ENCODE data around the gene ATRNL1. TPM values are rescaled to one million over a fixed set of nuclear protein-coding genes. Genes with fewer than 3 reads are reported as not detected.
"Not testable (repeated sequence)": the region's sequence is repeated elsewhere in the genome, so short reads cannot be mapped to it uniquely, and the experiment has no call there.

ATRNL1 gene
- total RNA-seq, 2 donors from 2014 or later, result 0.63 to 1.5 TPM

GRCh38 chr10:115790220-115790619 is 697.1 kb downstream of the ATRNL1 start:
- Mint-ChIP-seq H3K27ac (no peak overlapping the region), H3K27me3 (no peaks in the 10 kb centered on the region), H3K36me3 (ENCODE audit: low read depth) (no peaks in the 10 kb centered on the region), H3K4me3 (no peak overlapping the region), H3K9me3 (peaks cover 5% of the 10 kb centered on the region), H3K4me1 (no peaks in the 10 kb centered on the region)
- ATAC-seq (replicated peaks), result no peak

- no peaks in the 10 kb centered on the region for H3K4me1 Mint-ChIP-seq
- H3K27ac Mint-ChIP-seq, result no peak overlapping the region
- H3K4me3 Mint-ChIP-seq, result no peak overlapping the region
- peaks cover 9% of the 10 kb centered on the region for H3K9me3 Mint-ChIP-seq
- no peaks in the 10 kb centered on the region for H3K27me3 Mint-ChIP-seq
- ATAC-seq (replicated peaks), result no peak
- no peaks in the 10 kb centered on the region for H3K36me3 Mint-ChIP-seq (ENCODE audit: low read depth)
Measured at GRCh38 chr10:115795964-115796363, 702.8 kb downstream of the ATRNL1 start.

- Mint-ChIP-seq H3K27me3 (no peaks in the 10 kb centered on the region), H3K27ac (no peak overlapping the region)
Measured at GRCh38 chr10:115801457-115801856, 708.3 kb downstream of the ATRNL1 start.

GRCh38 chr10:115801992-115802391 is 708.8 kb downstream of the ATRNL1 start:
- no peaks in the 10 kb centered on the region for H3K36me3 Mint-ChIP-seq (ENCODE audit: low read depth)
- no peak overlapping the region for H3K27ac Mint-ChIP-seq

More at GRCh38 chr10:115801457-115801856, 708.3 kb downstream of the ATRNL1 start:
- H3K4me3 Mint-ChIP-seq, result no peak overlapping the region
- no peak for ATAC-seq (replicated peaks)
- H3K36me3 Mint-ChIP-seq (ENCODE audit: low read depth), result no peaks in the 10 kb centered on the region
- no peaks in the 10 kb centered on the region for H3K4me1 Mint-ChIP-seq
- H3K9me3 Mint-ChIP-seq, result peaks cover 12% of the 10 kb centered on the region

GRCh38 chr10:115802911-115803310 is 709.7 kb downstream of the ATRNL1 start:
- no peaks in the 10 kb centered on the region for H3K27me3 Mint-ChIP-seq
- H3K4me3 Mint-ChIP-seq, result no peak overlapping the region
- H3K36me3 Mint-ChIP-seq (ENCODE audit: low read depth), result no peaks in the 10 kb centered on the region
- no peak for ATAC-seq (replicated peaks)
- no peaks in the 10 kb centered on the region for H3K4me1 Mint-ChIP-seq
- peaks cover 12% of the 10 kb centered on the region for H3K9me3 Mint-ChIP-seq
- no peak overlapping the region for H3K27ac Mint-ChIP-seq

More at GRCh38 chr10:115801992-115802391, 708.8 kb downstream of the ATRNL1 start:
- no peaks in the 10 kb centered on the region for H3K27me3 Mint-ChIP-seq
- H3K4me1 Mint-ChIP-seq, result no peaks in the 10 kb centered on the region
- no peak for ATAC-seq (replicated peaks)
- H3K9me3 Mint-ChIP-seq, result peaks cover 12% of the 10 kb centered on the region
- H3K4me3 Mint-ChIP-seq, result no peak overlapping the region

GRCh38 chr10:115814542-115814941 is 721.4 kb downstream of the ATRNL1 start:
- no peak overlapping the region for H3K4me3 Mint-ChIP-seq
- no peak overlapping the region for H3K27ac Mint-ChIP-seq
- no peak for ATAC-seq (replicated peaks)
- no peaks in the 10 kb centered on the region for H3K27me3 Mint-ChIP-seq
- H3K9me3 Mint-ChIP-seq, result peaks cover 5% of the 10 kb centered on the region
- no peaks in the 10 kb centered on the region for H3K36me3 Mint-ChIP-seq (ENCODE audit: low read depth)
- no peaks in the 10 kb centered on the region for H3K4me1 Mint-ChIP-seq

GRCh38 chr10:115818012-115818411 is 724.8 kb downstream of the ATRNL1 start:
- Mint-ChIP-seq H3K36me3 (ENCODE audit: low read depth) (no peaks in the 10 kb centered on the region), H3K9me3 (peaks cover 12% of the 10 kb centered on the region), H3K27ac (no peak overlapping the region), H3K4me1 (no peaks in the 10 kb centered on the region), H3K4me3 (no peak overlapping the region), H3K27me3 (no peaks in the 10 kb centered on the region)
- ATAC-seq (replicated peaks), result no peak

GRCh38 chr10:115826396-115826795 is 733.2 kb downstream of the ATRNL1 start:
- Mint-ChIP-seq H3K4me3 (no peak overlapping the region), H3K36me3 (ENCODE audit: low read depth) (no peaks in the 10 kb centered on the region), H3K9me3 (peaks cover 11% of the 10 kb centered on the region), H3K4me1 (no peaks in the 10 kb centered on the region), H3K27ac (no peak overlapping the region), H3K27me3 (no peaks in the 10 kb centered on the region)
- no peak for ATAC-seq (replicated peaks)

GRCh38 chr10:115827231-115828009 is 734.3 kb downstream of the ATRNL1 start:
- no peak for ATAC-seq (replicated peaks)
- Mint-ChIP-seq H3K4me3 (no peak overlapping the region), H3K27me3 (no peaks in the 10 kb centered on the region), H3K4me1 (no peaks in the 10 kb centered on the region), H3K9me3 (peaks cover 3% of the 10 kb centered on the region), H3K27ac (no peak overlapping the region), H3K36me3 (ENCODE audit: low read depth) (no peaks in the 10 kb centered on the region)

GRCh38 chr10:115828182-115828581 is 735.0 kb downstream of the ATRNL1 start:
- H3K27me3 Mint-ChIP-seq; ATAC-seq (replicated peaks); H3K4me3 Mint-ChIP-seq; H3K36me3 Mint-ChIP-seq (ENCODE audit: low read depth); H3K27ac Mint-ChIP-seq; H3K4me1 Mint-ChIP-seq; H3K9me3 Mint-ChIP-seq: not testable (repeated sequence)

GRCh38 chr10:115829521-115830205 is 736.5 kb downstream of the ATRNL1 start:
- no peak overlapping the region for H3K4me3 Mint-ChIP-seq

GRCh38 chr10:115830265-115830970 is 737.3 kb downstream of the ATRNL1 start:
- Mint-ChIP-seq H3K4me3 (no peak overlapping the region), H3K27ac (no peak overlapping the region), H3K27me3 (no peaks in the 10 kb centered on the region), H3K36me3 (ENCODE audit: low read depth) (no peaks in the 10 kb centered on the region), H3K9me3 (peaks cover 4% of the 10 kb centered on the region), H3K4me1 (no peaks in the 10 kb centered on the region)
- no peak for ATAC-seq (replicated peaks)

More at GRCh38 chr10:115829521-115830205, 736.5 kb downstream of the ATRNL1 start:
- H3K36me3 Mint-ChIP-seq (ENCODE audit: low read depth), result no peaks in the 10 kb centered on the region
- H3K27ac Mint-ChIP-seq, result no peak overlapping the region
- peaks cover 4% of the 10 kb centered on the region for H3K9me3 Mint-ChIP-seq
- no peak for ATAC-seq (replicated peaks)
- H3K4me1 Mint-ChIP-seq, result no peaks in the 10 kb centered on the region
- no peaks in the 10 kb centered on the region for H3K27me3 Mint-ChIP-seq

GRCh38 chr10:115831016-115831415 is 737.9 kb downstream of the ATRNL1 start:
- Mint-ChIP-seq H3K9me3 (peaks cover 7% of the 10 kb centered on the region), H3K4me3 (no peak overlapping the region), H3K27me3 (no peaks in the 10 kb centered on the region), H3K27ac (no peak overlapping the region), H3K4me1 (no peaks in the 10 kb centered on the region), H3K36me3 (ENCODE audit: low read depth) (no peaks in the 10 kb centered on the region)
- ATAC-seq (replicated peaks), result no peak

GRCh38 chr10:115833119-115833518 is 740.0 kb downstream of the ATRNL1 start:
- Mint-ChIP-seq H3K4me3 (no peak overlapping the region), H3K36me3 (ENCODE audit: low read depth) (no peaks in the 10 kb centered on the region), H3K27ac (no peak overlapping the region), H3K9me3 (peaks cover 8% of the 10 kb centered on the region), H3K4me1 (no peaks in the 10 kb centered on the region), H3K27me3 (no peaks in the 10 kb centered on the region)
- no peak for ATAC-seq (replicated peaks)

Measured in activated T-helper 17 cell treated with anti-CD3 and anti-CD28 coated beads, Interleukin-2, amount 50 U/mL, for 72 hours (primary cell).